T-helper 2 cell treated with Interferon-gamma antibody and Interleukin-4, amounts not matched to agents 5 μg/mL and 100 μg/mL, for 36 hours (primary cell): ENCODE data around the gene KCNK16.
A peak's percentile ranks its signal among the peaks of the same experiment; 100 is the strongest.

Experiments used
- DNase-seq: peaks from one replicate; pipeline ENCODE4 v3.0.0; 2021; ENCODE audit warnings: low spot score
- H3K27ac Mint-ChIP-seq: one replicate; pipeline ENCODE4 v1.8.0; 2021; ENCODE audit warnings: mild to moderate bottlenecking, mixed read lengths
- H3K27me3 Mint-ChIP-seq: one replicate; pipeline ENCODE4 v1.8.0; 2021; ENCODE audit warnings: low read depth, mixed read lengths
- H3K36me3 Mint-ChIP-seq: one replicate; pipeline ENCODE4 v1.8.0; 2021; ENCODE audit warnings: low read depth, mixed read lengths
- H3K4me1 Mint-ChIP-seq: one replicate; pipeline ENCODE4 v1.8.0; 2021; ENCODE audit warnings: low read depth, mixed read lengths
- H3K4me3 Mint-ChIP-seq: one replicate; pipeline ENCODE4 v1.8.0; 2022; ENCODE audit warnings: mild to moderate bottlenecking, moderate library complexity, mixed read lengths
- H3K9me3 Mint-ChIP-seq: one replicate; pipeline ENCODE4 v1.8.0; 2021; ENCODE audit warnings: mixed read lengths

Gene KCNK16

DNA sequence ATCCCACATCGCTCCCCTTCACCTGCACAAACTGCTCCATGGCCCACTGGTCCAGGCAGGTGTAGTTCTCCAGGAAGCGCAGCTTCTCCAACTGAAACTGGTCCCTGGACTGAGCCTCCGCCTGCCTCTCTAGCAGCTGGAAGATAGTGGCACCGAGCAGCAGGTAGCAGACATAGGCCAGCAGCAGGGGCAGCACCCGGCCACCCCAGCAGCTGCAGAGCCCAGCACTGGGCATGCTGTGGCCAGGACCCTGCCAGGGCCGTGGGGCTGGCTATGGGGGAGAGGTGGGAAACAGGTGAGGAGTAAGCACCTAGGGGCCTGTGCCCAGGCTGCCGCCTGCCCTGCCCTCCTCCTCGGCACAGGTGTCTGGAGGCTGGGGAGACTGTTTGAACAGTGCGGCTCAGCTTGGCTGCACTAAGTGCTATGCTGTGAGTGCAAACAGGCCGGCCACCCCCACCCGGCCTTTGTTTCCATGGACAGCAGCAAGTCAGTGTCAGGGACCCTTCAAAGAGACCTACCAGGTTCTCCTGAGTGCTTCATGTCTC, at the start of gene KCNK16:
Gene KCNK16 (minus strand): TSS at position 397 of the 545 bp plus-strand sequence. CDS start 162 bp downstream, at position 235.
- H3K4me1 Mint-ChIP-seq = no peaks in the 10 kb centered on the region
- no peaks in the 10 kb centered on the region for H3K36me3 Mint-ChIP-seq
- no peak within 1 kb of the TSS for H3K27ac Mint-ChIP-seq
- peaks cover 26% of the 10 kb centered on the region for H3K27me3 Mint-ChIP-seq
- H3K4me3 Mint-ChIP-seq = no peak within 1 kb of the TSS
- no peaks in the 10 kb centered on the region for H3K9me3 Mint-ChIP-seq
- no peak for DNase-seq

DNA sequence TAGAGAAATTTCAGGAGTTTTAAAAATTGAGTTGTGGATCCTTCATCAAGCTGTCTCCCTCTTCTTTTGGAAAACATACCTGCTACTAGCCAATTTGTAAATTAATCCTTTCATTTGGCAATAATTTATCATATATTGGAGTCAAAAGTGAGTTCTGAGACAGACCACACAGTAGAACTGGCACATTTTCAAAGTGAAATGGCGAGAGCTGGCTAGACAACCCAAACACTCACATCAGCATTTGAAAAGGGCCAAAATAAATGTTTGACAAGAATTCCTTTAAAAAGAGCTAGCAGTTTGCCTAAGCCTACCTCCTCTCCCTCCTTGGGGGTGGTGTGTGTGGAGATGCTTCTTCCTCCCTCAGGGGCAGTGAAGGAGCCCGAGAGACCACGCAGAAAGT, 47.9 kb upstream of the KCNK16 start:
- Mint-ChIP-seq H3K27me3 (peaks cover 3% of the 10 kb centered on the region), H3K36me3 (no peaks in the 10 kb centered on the region), H3K4me1 (no peaks in the 10 kb centered on the region), H3K4me3 (no peak overlapping the region), H3K27ac (no peak overlapping the region), H3K9me3 (no peaks in the 10 kb centered on the region)
- no peak for DNase-seq

DNA sequence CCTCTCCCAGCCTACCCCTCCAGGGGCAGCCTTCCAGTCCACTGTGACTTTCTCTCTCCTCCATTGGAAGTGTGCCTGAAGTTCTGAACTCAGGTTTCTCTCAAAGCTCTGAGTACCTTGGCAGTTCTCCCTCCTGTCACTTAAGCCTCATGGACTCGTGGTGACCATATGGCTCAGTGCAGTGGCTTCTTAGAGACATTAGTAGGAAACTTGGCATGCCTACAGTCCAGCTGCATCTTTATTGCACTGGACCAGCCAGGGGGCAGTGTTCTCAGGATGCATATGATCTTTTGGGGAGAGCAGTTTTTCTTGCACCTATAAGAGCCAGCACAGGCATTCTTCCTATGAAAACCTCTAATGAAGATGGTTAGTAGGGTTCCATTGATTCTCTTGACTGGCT, 47.5 kb upstream of the KCNK16 start:
- no peak overlapping the region for H3K4me3 Mint-ChIP-seq
- no peak overlapping the region for H3K27ac Mint-ChIP-seq
- no peaks in the 10 kb centered on the region for H3K4me1 Mint-ChIP-seq
- no peak for DNase-seq
- no peaks in the 10 kb centered on the region for H3K9me3 Mint-ChIP-seq
- H3K36me3 Mint-ChIP-seq = no peaks in the 10 kb centered on the region
- H3K27me3 Mint-ChIP-seq = peaks cover 3% of the 10 kb centered on the region

DNA sequence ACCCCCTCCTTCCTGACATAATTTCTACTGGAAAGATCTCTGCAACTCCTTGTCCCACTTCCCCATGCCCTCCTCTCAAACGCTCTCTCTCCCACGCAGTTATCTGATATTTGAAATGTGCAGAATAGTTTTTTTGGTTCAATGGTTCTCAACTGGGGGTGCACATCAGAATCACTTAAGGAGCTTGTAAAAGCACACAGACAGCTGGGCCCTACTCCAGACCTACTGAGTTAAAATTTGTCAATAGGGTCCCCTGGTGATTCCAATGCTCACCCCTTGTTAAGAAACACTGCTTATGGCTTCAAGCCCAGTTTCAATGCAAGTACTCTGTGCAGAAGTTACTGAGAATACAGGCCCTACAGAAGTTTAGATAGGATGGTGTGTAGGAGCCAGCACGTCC, 45.2 kb upstream of the KCNK16 start:
- Mint-ChIP-seq H3K4me3 (no peak overlapping the region), H3K36me3 (no peaks in the 10 kb centered on the region), H3K4me1 (no peaks in the 10 kb centered on the region), H3K9me3 (no peaks in the 10 kb centered on the region), H3K27ac (no peak overlapping the region), H3K27me3 (peaks cover 3% of the 10 kb centered on the region)
- no peak for DNase-seq

DNA sequence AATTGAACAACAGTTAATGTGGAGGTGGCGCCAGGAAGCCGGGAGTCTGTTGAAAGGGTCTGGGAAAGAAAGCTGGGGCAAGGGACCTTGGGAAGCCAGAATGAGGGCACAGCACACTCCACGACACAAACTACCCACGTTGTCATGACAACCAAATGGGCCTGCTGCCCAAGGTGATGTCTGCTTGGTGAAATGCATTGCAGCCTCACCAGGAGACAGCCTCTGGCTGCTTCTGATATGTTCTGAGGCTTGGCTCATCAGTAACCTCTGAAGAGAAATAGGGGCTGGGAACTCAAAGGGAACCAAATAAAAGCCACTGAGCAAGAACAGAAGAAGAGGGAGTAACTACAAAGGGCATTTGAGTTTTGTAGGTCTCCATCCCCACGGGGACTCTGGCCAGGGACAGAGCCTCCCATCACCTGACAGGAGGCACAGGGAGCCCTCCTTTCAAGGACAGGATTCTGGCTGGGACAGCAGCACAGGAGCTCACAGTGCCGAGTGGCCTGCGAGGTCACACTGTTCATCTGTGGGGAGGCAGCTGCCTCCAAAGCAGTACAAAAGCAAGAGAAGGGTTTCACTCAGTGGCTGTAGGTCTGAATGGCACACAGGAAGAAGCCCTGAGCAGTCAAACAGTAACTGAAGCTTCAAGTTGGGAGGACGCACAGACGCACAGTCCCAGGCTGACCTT, 44.6 kb upstream of the KCNK16 start:
- no peak for DNase-seq
- H3K36me3 Mint-ChIP-seq = no peaks in the 10 kb centered on the region
- H3K27ac Mint-ChIP-seq = no peak overlapping the region
- H3K4me1 Mint-ChIP-seq = no peaks in the 10 kb centered on the region
- no peaks in the 10 kb centered on the region for H3K9me3 Mint-ChIP-seq
- no peak overlapping the region for H3K4me3 Mint-ChIP-seq
- peaks cover 3% of the 10 kb centered on the region for H3K27me3 Mint-ChIP-seq

DNA sequence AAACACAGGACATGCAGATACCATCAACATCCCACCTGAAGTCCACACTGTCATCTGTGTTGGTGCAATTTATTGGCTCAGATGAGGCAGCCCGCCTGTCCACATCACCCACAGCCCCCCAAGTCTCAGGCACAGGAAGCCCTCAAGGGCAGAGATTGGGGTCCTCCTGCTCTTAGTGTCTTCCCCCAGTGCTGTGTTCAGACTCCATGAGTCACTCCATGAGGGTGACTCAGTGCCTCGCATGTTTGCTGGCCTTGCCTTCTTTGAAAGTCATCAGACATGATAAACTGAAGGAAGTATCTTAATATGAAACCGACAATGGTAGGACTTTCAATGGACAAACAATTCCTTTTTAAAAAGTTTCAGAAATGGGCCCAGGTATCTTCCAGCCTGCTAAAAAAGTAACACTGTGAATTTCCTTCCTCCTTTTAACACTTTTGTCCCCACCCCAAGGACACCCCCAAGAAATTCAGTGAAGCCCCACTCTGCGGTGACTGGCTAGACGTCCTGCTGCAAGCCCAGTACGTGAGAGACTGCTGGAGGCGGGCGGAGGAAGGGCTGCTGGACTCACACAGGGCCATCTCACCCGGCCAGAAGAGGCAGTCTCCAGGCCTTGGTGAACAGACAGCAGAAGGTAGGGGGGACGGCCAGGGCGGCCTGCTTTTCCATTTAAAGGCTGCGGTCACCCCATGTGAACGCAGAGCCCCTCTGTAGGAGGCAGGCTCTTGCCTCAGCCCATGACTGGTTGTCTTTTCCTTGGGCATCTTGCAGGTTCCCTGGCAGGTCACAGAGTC, 43.0 kb upstream of the KCNK16 start:
- no peak overlapping the region for H3K27ac Mint-ChIP-seq
- H3K4me1 Mint-ChIP-seq = no peaks in the 10 kb centered on the region
- no peaks in the 10 kb centered on the region for H3K9me3 Mint-ChIP-seq
- no peaks in the 10 kb centered on the region for H3K27me3 Mint-ChIP-seq
- DNase-seq = no peak
- H3K36me3 Mint-ChIP-seq = no peaks in the 10 kb centered on the region
- no peak overlapping the region for H3K4me3 Mint-ChIP-seq

DNA sequence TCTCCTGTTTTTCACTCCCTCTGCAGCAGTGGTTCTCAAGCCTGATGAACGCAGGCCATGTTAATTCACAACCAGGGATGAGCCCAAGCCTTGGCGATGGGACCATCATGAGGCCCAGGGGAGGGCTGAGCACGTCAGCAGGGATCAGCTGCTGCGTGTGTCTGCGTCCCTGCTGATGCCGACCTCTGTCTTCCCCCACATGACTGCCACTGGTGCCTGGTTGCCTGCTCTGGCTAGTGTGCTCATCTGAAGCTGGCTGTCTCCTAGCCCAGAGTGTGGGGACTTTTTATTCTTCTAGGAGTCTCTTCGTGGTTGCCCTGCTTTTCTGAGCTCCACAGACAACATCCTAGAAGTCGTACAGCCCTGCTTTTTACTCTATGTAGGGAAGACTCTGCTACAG, 40.8 kb upstream of the KCNK16 start:
- Mint-ChIP-seq H3K36me3 (no peaks in the 10 kb centered on the region), H3K27ac (no peak overlapping the region), H3K27me3 (no peaks in the 10 kb centered on the region), H3K9me3 (no peaks in the 10 kb centered on the region), H3K4me1 (no peaks in the 10 kb centered on the region), H3K4me3 (no peak overlapping the region)
- DNase-seq = no peak

DNA sequence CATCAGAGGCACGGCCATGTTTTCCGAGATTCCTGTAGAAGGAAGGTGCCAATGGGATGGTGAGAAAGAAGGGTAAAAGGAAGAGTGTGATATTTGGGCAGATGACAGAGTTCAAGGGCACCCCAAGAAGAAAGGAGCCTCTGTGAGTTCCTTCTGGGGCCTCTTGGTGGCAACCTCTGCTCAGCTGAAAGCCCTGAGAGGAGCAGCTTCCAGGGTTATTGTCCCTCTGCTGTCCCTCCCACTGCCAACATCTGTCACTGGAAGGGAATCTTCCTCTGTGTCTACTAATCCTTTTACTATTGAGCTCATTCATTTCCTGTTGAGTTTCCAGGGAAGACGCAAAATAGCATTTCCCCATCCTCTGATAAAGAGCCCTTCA, 40.0 kb upstream of the KCNK16 start:
- Mint-ChIP-seq H3K4me3 (no peak overlapping the region), H3K27me3 (no peaks in the 10 kb centered on the region), H3K36me3 (no peaks in the 10 kb centered on the region), H3K27ac (no peak overlapping the region), H3K4me1 (no peaks in the 10 kb centered on the region), H3K9me3 (no peaks in the 10 kb centered on the region)
- DNase-seq = no peak

DNA sequence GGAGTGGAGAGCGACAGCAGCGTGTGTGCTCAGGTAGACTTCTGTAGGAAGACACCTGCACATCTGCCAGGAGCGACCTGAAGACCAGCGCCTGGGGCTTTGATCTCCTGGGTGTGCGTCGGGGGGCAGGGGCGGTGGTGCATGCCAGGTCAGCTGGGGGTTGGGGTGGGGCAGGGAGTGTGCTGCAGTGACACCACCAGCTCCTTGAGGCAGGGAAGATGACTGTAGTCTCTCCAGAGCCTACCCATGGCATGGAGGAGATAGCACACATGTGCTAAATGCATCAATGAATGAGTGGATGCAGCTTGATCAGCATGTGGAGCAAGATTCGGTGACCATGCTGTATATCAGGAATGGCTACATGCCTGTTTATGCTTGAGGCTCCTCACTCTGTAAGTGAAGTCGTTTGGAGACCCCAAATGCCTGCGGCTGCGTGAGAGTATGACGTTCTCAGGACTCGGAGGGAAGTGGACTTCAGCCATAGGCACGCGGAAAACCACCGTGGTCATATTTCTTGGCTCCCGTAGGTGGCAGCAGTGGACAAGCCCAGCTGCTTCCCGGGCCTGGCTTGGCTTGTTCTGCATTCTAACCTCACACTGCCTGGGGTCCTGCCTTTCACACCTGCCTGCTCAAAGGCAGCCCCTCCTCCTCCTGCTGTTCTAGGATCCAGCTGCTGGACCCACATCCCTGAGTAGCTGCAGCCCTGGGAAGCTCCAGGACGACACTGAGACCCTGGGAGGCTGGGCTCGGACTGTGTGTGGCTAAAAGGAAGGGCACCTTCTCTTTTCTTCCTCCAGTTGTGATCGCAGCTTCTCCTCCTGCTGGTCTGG, 39.4 kb upstream of the KCNK16 start:
- no peaks in the 10 kb centered on the region for H3K9me3 Mint-ChIP-seq
- H3K36me3 Mint-ChIP-seq = no peaks in the 10 kb centered on the region
- H3K27ac Mint-ChIP-seq = no peak overlapping the region
- no peak overlapping the region for H3K4me3 Mint-ChIP-seq
- no peaks in the 10 kb centered on the region for H3K4me1 Mint-ChIP-seq
- H3K27me3 Mint-ChIP-seq = no peaks in the 10 kb centered on the region
- peak; percentile 21 for DNase-seq

DNA sequence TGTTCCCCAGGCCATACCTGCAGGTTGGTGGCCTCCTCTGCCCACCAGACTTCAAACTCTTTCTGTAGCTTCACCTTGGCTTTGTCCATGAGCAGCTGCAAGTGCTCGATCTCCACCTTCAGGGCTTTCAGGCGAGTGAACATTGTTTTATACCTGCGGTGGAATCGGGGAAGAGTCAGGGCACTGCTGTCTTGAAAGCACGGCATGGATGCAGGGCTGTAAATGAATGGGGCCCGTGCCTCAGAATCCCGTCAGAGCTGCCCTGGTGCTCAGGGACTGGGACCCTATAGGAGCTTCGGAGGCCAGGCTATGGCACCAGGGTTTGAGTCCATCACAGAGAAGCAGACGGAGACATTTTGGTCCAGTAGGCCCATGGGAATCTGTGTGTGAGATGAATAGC, 37.9 kb upstream of the KCNK16 start:
- Mint-ChIP-seq H3K27me3 (no peaks in the 10 kb centered on the region), H3K27ac (no peak overlapping the region), H3K4me1 (no peaks in the 10 kb centered on the region), H3K9me3 (no peaks in the 10 kb centered on the region), H3K4me3 (no peak overlapping the region), H3K36me3 (no peaks in the 10 kb centered on the region)
- DNase-seq = no peak

DNA sequence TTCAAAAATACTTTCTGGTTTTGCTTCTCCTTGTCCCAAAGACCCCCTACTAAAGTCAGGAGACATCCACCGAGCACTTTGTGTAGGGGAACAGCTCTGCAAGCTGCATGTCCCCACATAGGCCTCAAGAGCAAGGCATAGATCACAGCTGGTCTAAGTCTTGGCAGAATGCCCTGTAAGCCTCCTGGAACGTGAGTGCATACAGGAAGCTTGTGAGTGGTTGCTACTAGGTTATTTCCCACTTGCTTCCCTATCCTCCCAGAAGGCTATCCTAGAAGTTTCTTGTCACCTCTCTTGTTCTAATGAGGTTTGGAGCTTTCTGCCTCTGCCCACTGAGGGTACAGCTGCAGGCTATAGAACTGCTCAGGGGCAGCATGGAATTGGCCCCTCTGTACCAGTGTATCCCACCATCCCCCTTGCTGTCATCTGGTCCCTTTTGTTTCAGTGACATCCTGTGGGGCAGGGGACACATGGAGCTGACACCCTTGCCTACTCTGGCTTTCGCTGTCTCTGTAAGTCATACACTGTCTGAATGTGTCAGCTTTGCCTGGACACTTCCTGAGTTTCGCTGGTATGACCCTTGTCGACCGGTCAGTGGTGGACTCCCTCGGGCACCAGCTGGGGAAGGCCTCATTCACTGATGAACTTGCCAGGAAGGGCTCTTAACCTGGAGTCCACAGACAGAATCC, 35.6 kb upstream of the KCNK16 start:
- H3K27me3 Mint-ChIP-seq = no peaks in the 10 kb centered on the region
- H3K9me3 Mint-ChIP-seq = no peaks in the 10 kb centered on the region
- no peak overlapping the region for H3K4me3 Mint-ChIP-seq
- H3K27ac Mint-ChIP-seq = no peak overlapping the region
- DNase-seq = no peak
- H3K36me3 Mint-ChIP-seq = no peaks in the 10 kb centered on the region
- H3K4me1 Mint-ChIP-seq = no peaks in the 10 kb centered on the region

DNA sequence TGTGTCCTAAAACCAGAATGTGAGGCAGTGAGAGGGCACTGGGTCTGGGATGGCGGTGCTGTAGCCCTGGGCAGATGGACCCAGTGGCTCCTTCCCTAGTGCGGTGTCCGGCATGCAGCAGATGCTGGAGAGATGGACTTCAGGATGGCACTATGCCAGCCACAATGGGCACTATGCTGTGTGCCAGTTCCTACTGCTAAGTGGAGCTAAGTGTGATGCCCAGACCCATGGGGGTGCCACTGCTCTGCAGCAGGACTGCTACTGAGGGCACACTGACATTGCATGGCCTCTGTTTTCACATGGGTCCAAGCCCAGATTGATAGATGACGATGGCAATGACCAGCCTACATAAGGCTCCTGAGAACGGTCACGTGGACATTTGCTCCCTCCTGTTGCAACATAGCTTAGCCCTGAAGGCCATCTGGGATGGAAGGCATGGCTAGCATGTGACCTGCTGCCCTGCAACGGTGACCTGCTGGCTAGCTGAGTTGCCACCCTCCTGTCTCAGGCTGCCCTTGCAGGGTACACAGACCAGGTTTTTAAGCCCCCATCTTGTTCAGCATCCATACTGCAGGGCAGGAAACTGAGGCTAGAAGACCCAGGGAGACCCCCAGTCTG, 31.3 kb upstream of the KCNK16 start:
- Mint-ChIP-seq H3K4me3 (no peak overlapping the region), H3K9me3 (no peaks in the 10 kb centered on the region), H3K36me3 (no peaks in the 10 kb centered on the region), H3K27ac (no peak overlapping the region), H3K27me3 (no peaks in the 10 kb centered on the region), H3K4me1 (no peaks in the 10 kb centered on the region)
- no peak for DNase-seq

DNA sequence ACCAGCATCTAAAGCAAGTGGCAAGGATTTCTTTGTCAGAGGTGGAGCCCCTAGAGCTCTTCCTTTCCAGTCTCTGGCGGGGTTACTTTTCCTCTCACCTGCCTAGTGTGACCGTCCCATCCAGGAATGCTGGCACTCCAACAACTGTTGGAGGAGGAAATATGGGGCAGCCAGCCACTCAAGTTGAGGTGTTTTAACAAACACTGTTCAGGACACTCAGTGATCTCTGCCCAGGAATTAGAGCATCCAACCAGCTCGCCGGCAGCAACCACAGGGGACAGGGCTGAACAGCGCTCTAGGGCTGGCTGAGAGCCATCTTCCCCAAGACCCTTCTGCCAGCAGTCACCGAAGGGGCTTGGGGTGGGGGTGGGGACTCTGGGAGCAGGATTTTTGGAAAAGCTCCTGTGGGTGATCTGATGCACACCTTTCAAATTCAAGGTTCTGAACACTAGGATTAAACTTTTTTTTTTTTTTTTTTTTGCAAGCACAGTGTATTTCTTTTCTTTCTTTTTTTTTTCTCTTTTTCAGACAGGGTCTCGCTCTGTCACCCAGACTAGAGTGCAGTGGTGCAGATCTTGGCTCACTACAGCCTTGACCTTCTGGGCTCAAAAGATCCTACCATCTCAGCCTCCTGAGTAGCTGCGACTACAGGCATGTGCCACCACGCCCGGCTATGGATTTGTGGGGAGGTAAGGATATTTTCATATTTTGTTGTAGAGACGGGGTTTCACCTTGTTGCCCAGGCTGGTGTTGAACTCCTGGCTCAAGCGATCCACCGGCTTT, 28.4 kb upstream of the KCNK16 start:
- Mint-ChIP-seq H3K27ac (no peak overlapping the region), H3K4me3 (no peak overlapping the region), H3K4me1 (no peaks in the 10 kb centered on the region), H3K9me3 (no peaks in the 10 kb centered on the region), H3K27me3 (no peaks in the 10 kb centered on the region), H3K36me3 (no peaks in the 10 kb centered on the region)
- no peak for DNase-seq
